ENCODE results near the gene GDA.

GDA gene

DNA sequence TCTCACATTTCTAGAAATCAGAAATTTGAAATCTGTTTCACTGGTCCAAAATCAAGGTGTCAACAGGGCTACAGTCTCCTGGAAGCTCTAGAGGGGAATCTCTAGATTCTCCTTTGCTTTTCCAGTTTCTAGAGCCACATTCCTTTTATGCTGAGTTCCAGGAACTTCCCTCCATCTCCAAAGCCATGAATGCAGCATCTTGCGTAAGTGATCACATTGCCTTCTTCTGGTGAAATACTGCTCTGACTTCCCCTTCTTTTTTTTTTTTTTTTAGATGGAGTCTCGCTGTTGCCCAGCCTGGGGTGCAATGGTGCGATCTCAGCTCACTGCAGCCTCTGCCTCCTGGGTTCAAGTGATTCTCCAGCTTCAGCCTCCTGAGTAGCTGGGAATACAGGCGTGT is 23.8 kb downstream of the GDA start:
- Histone ChIP-seq H3K27ac (no peak overlapping the region), H3K9me3 (ENCODE audit: severe bottlenecking) (no peaks in the 10 kb centered on the region), H3K27me3 (ENCODE audit: insufficient read depth, low read depth, severe bottlenecking) (no peaks in the 10 kb centered on the region), H3K4me3 (ENCODE audit: low read depth, low read length) (no peak overlapping the region), H3K36me3 (no peaks in the 10 kb centered on the region)
- TF ChIP-seq, protein P1, sequence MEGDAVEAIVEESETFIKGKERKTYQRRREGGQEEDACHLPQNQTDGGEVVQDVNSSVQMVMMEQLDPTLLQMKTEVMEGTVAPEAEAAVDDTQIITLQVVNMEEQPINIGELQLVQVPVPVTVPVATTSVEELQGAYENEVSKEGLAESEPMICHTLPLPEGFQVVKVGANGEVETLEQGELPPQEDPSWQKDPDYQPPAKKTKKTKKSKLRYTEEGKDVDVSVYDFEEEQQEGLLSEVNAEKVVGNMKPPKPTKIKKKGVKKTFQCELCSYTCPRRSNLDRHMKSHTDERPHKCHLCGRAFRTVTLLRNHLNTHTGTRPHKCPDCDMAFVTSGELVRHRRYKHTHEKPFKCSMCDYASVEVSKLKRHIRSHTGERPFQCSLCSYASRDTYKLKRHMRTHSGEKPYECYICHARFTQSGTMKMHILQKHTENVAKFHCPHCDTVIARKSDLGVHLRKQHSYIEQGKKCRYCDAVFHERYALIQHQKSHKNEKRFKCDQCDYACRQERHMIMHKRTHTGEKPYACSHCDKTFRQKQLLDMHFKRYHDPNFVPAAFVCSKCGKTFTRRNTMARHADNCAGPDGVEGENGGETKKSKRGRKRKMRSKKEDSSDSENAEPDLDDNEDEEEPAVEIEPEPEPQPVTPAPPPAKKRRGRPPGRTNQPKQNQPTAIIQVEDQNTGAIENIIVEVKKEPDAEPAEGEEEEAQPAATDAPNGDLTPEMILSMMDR (IDR thresholded peaks at IDR 0.05; ENCODE audit: low read depth, low read length) = no peak
- no peak for DNase-seq

DNA sequence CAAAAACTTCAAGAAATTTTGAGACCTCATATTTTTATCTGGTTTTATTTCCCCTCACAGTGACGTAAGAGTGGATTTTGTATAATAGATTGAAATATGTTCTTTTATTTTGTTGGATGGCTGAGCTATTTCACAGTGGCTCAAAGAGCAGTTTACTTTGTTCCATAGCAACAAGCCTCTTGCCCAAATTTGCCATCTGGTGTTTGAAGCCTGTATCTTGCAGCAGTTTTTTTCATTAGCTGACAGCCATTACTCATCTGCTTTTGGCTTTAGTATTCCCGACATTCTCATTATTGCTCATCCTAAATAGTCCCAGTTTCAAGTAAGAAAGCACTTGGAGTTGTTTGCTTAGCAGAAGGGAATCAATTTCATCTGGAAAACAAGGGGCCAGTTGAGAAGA is 36.3 kb downstream of the GDA start:
- no peak overlapping the region for H3K27ac ChIP-seq
- DNase-seq = no peak
- H3K36me3 ChIP-seq = no peaks in the 10 kb centered on the region
- peaks cover 7% of the 10 kb centered on the region for H3K9me3 ChIP-seq (ENCODE audit: severe bottlenecking)
- H3K4me3 ChIP-seq (ENCODE audit: low read depth, low read length) = no peak overlapping the region
- no peaks in the 10 kb centered on the region for H3K27me3 ChIP-seq (ENCODE audit: insufficient read depth, low read depth, severe bottlenecking)
- TF ChIP-seq, protein P1 (IDR thresholded peaks at IDR 0.05; ENCODE audit: low read depth, low read length) = no peak

DNA sequence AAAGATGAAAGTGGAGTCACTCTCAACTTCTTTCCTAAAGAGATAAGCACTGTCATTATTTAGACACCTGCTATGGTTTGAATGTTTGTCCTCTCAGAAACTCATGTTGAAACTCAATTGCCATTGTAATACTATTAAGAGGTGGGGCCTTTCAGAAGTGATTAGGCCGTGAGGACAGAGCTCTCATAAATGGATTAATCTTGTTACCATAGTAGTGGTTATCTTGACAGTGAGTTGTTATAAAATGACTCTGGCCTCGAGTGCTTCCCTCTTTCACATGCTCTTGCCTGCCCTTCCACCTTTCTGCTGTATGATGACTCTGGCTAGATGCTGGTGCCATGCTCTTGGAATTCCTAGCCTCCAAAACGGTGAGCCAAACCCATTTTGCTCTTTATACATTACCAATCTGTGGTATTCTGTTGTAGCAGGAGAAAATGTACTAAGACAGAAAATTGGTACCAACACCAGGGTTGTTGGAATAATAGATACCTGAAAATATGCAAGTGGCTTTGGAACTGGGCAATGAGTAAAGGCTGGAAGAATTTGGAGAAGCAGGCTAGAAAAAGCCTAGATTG is 38.0 kb downstream of the GDA start:
- Histone ChIP-seq H3K4me3 (ENCODE audit: low read depth, low read length) (no peak overlapping the region), H3K27ac (no peak overlapping the region), H3K9me3 (ENCODE audit: severe bottlenecking) (peaks cover 7% of the 10 kb centered on the region), H3K27me3 (ENCODE audit: insufficient read depth, low read depth, severe bottlenecking) (no peaks in the 10 kb centered on the region), H3K36me3 (no peaks in the 10 kb centered on the region)
- TF ChIP-seq, protein P1 (IDR thresholded peaks at IDR 0.05; ENCODE audit: low read depth, low read length) = no peak
- no peak for DNase-seq

DNA sequence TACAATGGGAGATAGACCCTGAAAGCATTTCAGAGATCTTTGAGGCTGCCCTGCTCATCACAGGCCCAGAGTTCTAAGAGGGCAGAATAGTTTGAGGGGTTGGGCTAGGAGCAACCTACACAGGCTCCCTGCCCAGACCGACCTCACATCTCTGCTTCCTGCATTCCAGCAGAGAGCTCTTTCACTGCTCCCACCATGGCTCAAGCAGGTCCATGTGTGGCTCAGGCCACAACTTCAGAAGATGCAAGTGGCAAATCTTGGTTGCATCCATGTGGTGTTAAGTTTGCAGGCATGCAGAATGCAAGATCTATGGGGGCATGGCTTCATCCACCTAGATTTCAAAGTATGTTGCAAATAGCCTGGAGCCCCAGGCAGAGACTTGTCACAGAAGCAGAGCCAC is 39.0 kb downstream of the GDA start:
- H3K27me3 ChIP-seq (ENCODE audit: insufficient read depth, low read depth, severe bottlenecking) = no peaks in the 10 kb centered on the region
- H3K4me3 ChIP-seq (ENCODE audit: low read depth, low read length) = no peak overlapping the region
- peaks cover 3% of the 10 kb centered on the region for H3K9me3 ChIP-seq (ENCODE audit: severe bottlenecking)
- TF ChIP-seq, protein P1 (IDR thresholded peaks at IDR 0.05; ENCODE audit: low read depth, low read length) = no peak
- no peak overlapping the region for H3K27ac ChIP-seq
- H3K36me3 ChIP-seq = no peaks in the 10 kb centered on the region
- DNase-seq = no peak

DNA sequence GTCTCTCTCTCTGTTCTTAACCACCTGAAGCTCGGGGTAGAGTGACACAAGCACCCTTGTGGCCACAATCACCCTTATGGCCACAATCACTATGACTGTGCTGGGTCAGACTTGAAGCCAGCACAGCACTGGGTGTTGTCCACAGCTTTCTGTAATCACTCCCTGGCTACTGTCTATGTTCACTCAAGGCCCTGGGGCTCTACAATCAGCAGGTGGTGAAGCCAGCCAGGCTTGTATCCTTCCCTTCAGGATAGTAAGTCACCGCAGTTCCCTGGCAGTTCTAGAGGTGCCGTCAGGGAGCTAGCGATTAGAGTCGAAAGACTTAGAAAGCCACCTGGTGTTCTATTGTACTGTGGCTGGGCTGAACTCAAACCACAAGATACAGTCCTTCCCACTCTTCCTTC is 44.2 kb downstream of the GDA start:
- no peak for DNase-seq
- Histone ChIP-seq H3K36me3 (no peaks in the 10 kb centered on the region), H3K9me3 (ENCODE audit: severe bottlenecking) (no peaks in the 10 kb centered on the region), H3K4me3 (ENCODE audit: low read depth, low read length) (no peak overlapping the region), H3K27me3 (ENCODE audit: insufficient read depth, low read depth, severe bottlenecking) (no peaks in the 10 kb centered on the region), H3K27ac (no peak overlapping the region)
- TF ChIP-seq, protein P1 (IDR thresholded peaks at IDR 0.05; ENCODE audit: low read depth, low read length) = no peak

DNA sequence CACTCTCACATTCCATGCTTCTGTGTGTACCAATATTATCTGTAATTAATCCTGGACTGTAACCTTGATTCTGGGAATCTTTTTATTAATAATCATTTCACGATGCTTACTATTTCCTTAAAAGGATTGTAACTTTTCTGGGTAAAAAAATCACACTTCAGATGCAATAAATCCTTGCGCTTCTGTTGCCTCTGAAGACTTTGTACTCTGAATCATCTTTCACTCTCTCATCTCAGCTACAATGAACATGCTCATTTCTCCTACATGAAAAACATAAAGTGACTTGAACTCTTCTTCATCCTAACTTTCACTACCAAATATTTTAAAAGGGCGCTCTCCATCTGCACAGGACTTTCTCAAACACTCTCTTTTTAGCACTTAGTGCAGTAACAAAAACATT is 50.0 kb downstream of the GDA start:
- no peak for DNase-seq

More for the DNA sequence above, 50.0 kb downstream of the GDA start:
- Histone ChIP-seq H3K27me3 (ENCODE audit: insufficient read depth, low read depth, severe bottlenecking) (no peaks in the 10 kb centered on the region), H3K36me3 (no peaks in the 10 kb centered on the region), H3K4me3 (ENCODE audit: low read depth, low read length) (no peak overlapping the region), H3K9me3 (ENCODE audit: severe bottlenecking) (no peaks in the 10 kb centered on the region), H3K27ac (no peak overlapping the region)
- TF ChIP-seq, protein P1 (IDR thresholded peaks at IDR 0.05; ENCODE audit: low read depth, low read length) = no peak
